Calu3 (cell line): ENCODE data around the gene EIF2B2. TPM values are rescaled to one million over a fixed set of nuclear protein-coding genes. Genes with fewer than 3 reads are reported as not detected.

Experiments used
- BruUV-seq: library from RNA; stranded (reverse); fragments of 400-500 nt; replicated peaks from 2 replicates; lab custom pipeline; 2021; lab: Mats Ljungman, UMichigan
- CTCF ChIA-PET: fragments of 300-600 bp; sonication (Branson Sonifier 250); formaldehyde crosslinking; loops from one replicate; lab custom pipeline; 2022; ENCODE audit warnings: antibody characterized with exemption; lab: Charles Lee
- DNase-seq: peaks from one replicate; pipeline ENCODE4 v3.0.0; 2022
- H3K27ac Mint-ChIP-seq: one replicate; pipeline ENCODE4 v1.8.0; 2022; ENCODE audit warnings: mixed read lengths; ENCODE audit not compliant: unreplicated experiment
- H3K27me3 Mint-ChIP-seq: one replicate; pipeline ENCODE4 v1.8.0; 2022; ENCODE audit warnings: mixed read lengths; ENCODE audit not compliant: unreplicated experiment
- H3K36me3 Mint-ChIP-seq: one replicate; pipeline ENCODE4 v1.8.0; 2022; ENCODE audit warnings: mild to moderate bottlenecking, moderate library complexity, mixed read lengths; ENCODE audit not compliant: insufficient read depth, unreplicated experiment
- H3K4me1 Mint-ChIP-seq: one replicate; pipeline ENCODE4 v1.8.0; 2022; ENCODE audit warnings: mild to moderate bottlenecking, low read depth, mixed read lengths; ENCODE audit not compliant: unreplicated experiment
- H3K4me3 Mint-ChIP-seq: one replicate; pipeline ENCODE4 v1.8.0; 2022; ENCODE audit warnings: mild to moderate bottlenecking, low read depth, moderate library complexity, mixed read lengths; ENCODE audit not compliant: unreplicated experiment
- H3K9me3 Mint-ChIP-seq: one replicate; pipeline ENCODE4 v1.8.0; 2022; ENCODE audit warnings: low read depth, mixed read lengths; ENCODE audit not compliant: unreplicated experiment
- CTCF ChIP-seq: fragments of 200-600 bp; IDR thresholded peaks from one replicate; pipeline ENCODE4 v1.8.0; 2022; ENCODE audit warnings: antibody characterized with exemption; ENCODE audit not compliant: unreplicated experiment
- intact Hi-C: fragments of 100-400 bp; cut with micrococcal nuclease; formaldehyde crosslinking; loops from one replicate; pipeline ENCODE4 v1.10.0; 2022; ENCODE audit not compliant: unreplicated experiment
- total RNA-seq: library from RNA; stranded (reverse); gene quantifications from 2 replicates; pipeline ENCODE4 v1.2.3, GENCODE V29; 2022

Gene EIF2B2
- total RNA-seq, 1 experiment from 2014 or later = 41.2 TPM

- intact Hi-C loops = no loop called here
- Mint-ChIP-seq H3K4me3 (no peak overlapping the region), H3K27ac (no peak overlapping the region), H3K9me3 (no peaks in the 10 kb centered on the region), H3K36me3 (peaks cover 5% of the 10 kb centered on the region), H3K27me3 (no peaks in the 10 kb centered on the region), H3K4me1 (no peaks in the 10 kb centered on the region)
- CTCF ChIA-PET = no interaction called here
- BruUV-seq = no TSS peak
- DNase-seq = no peak
- TF ChIP-seq CTCF = no peak
Measured at GRCh38 chr14:74980731-74981461, 21.8 kb upstream of the EIF2B2 start.

GRCh38 chr14:74981462-74981782 is 21.3 kb upstream of the EIF2B2 start:
- Mint-ChIP-seq H3K36me3 (peaks cover 5% of the 10 kb centered on the region), H3K27me3 (no peaks in the 10 kb centered on the region), H3K4me1 (no peaks in the 10 kb centered on the region), H3K9me3 (no peaks in the 10 kb centered on the region), H3K27ac (no peak overlapping the region), H3K4me3 (no peak overlapping the region)
- no peak for TF ChIP-seq CTCF
- DNase-seq = no peak
- intact Hi-C loops = no loop called here
- CTCF ChIA-PET = interaction anchor here (0.6 kb wide), 1 partner anchor 16 kb away, joined by 3 read pairs; no protein-coding TSS in a partner anchor
- BruUV-seq = no TSS peak

- no peak for DNase-seq
- Mint-ChIP-seq H3K27me3 (no peaks in the 10 kb centered on the region), H3K4me3 (no peak overlapping the region), H3K36me3 (peaks cover 5% of the 10 kb centered on the region), H3K9me3 (no peaks in the 10 kb centered on the region), H3K4me1 (no peaks in the 10 kb centered on the region), H3K27ac (no peak overlapping the region)
- BruUV-seq = no TSS peak
- intact Hi-C loops = no loop called here
- CTCF ChIA-PET = interaction anchor here (0.6 kb wide), 1 partner anchor 17 kb away, joined by 3 read pairs; no protein-coding TSS in a partner anchor
- TF ChIP-seq CTCF = no peak
Measured at GRCh38 chr14:74981833-74982232, 20.9 kb upstream of the EIF2B2 start.

GRCh38 chr14:74982661-74983060 is 20.1 kb upstream of the EIF2B2 start:
- H3K4me3 Mint-ChIP-seq = no peak overlapping the region
- BruUV-seq = no TSS peak
- CTCF ChIA-PET = no interaction called here

More at GRCh38 chr14:74982661-74983060, 20.1 kb upstream of the EIF2B2 start:
- intact Hi-C loops = no loop called here
- no peak for TF ChIP-seq CTCF
- Mint-ChIP-seq H3K36me3 (peaks cover 5% of the 10 kb centered on the region), H3K4me1 (peaks cover 2% of the 10 kb centered on the region), H3K27ac (no peak overlapping the region), H3K9me3 (no peaks in the 10 kb centered on the region), H3K27me3 (no peaks in the 10 kb centered on the region)
- no peak for DNase-seq
